GM12801 (cell line): Measurements from ENCODE around the gene RTN4.

Experiments
- TF ChIP-seq, protein P1 (sequence below): IDR thresholded peaks from one replicate; pipeline ENCODE4 v1.5.1; 2011; ENCODE audit warnings: control low read depth; ENCODE audit not compliant: insufficient read length; ENCODE audit errors: extremely low read depth

The RTN4 gene

DNA sequence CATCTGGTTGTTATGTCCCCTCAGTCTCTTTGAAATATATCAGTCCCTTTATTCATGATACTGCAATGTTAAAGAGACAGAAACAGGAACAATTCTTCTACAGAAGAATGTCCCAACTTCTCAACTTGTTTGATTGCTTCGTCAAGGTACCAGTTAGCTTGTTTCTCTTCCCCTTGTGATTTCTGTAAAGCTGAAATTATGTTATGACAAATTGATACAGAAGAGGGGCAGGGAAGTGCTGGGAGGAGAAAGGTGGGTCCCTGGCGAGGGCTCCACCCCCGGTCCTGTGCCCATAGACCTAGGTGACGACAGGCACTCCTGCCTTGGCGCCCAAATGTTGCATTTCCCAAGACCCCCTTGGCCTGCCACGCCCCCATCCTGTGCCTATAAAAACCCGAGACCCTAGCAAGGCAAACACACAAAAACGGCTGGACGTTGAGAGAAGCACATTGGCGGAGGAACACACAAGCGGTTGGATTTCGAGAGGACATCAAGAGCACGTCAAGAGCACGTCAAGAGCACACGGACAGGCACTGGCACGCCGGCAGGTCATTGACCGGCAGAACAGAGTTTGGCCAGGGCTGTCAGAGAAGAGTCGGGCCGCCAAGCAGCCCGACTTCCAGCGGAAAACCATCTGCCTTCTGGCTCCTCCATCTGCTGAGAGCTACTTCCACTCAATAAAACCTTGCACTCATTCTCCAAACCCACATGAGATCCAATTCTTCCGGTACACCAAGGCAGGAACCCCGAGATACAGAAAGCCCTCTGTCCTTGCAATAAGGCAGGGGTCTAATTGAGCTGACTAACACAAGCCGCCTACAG is 11.5 kb upstream of the RTN4 start:
- TF ChIP-seq, protein P1, sequence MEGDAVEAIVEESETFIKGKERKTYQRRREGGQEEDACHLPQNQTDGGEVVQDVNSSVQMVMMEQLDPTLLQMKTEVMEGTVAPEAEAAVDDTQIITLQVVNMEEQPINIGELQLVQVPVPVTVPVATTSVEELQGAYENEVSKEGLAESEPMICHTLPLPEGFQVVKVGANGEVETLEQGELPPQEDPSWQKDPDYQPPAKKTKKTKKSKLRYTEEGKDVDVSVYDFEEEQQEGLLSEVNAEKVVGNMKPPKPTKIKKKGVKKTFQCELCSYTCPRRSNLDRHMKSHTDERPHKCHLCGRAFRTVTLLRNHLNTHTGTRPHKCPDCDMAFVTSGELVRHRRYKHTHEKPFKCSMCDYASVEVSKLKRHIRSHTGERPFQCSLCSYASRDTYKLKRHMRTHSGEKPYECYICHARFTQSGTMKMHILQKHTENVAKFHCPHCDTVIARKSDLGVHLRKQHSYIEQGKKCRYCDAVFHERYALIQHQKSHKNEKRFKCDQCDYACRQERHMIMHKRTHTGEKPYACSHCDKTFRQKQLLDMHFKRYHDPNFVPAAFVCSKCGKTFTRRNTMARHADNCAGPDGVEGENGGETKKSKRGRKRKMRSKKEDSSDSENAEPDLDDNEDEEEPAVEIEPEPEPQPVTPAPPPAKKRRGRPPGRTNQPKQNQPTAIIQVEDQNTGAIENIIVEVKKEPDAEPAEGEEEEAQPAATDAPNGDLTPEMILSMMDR, result no peak

DNA sequence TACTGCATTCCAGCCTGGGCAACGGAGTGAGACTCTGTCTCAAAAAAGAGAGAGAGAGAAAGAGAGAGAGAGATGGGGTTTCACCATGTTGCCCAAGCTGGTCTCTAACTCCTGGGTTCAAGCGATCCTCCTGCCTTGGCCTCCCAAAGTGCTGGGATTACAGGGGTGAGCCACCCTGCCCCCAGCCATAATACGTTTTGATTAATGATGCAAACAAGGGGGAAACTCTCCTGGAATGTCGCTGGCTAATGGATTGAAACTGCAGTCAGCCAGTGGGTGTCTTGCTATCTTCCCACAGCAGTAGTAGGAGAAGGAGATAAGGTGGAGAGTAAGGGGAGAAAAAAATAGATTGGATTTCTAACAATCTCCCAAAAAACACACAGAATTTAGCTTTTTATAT is 9.5 kb upstream of the RTN4 start:
- TF ChIP-seq, protein P1, result no peak

DNA sequence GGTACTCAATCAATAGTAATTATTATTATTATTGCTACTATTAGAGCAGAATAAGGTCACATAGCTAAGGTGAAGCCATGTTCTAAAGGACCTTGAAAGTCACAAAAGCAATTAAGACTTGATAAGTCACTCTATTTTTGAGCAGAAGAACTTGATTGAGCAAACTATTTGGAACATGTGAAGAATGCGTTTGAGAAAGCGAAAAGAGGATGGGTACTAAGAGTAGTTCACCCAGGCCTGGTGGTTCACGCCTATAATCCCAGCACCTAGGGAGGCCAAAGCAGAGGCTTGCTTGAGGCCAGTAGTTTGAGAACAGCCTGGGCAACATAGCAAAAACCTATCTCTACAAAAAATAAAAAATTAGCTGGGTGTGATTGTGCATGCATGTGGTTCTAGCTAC is 7.2 kb upstream of the RTN4 start:
- TF ChIP-seq, protein P1, result no peak

DNA sequence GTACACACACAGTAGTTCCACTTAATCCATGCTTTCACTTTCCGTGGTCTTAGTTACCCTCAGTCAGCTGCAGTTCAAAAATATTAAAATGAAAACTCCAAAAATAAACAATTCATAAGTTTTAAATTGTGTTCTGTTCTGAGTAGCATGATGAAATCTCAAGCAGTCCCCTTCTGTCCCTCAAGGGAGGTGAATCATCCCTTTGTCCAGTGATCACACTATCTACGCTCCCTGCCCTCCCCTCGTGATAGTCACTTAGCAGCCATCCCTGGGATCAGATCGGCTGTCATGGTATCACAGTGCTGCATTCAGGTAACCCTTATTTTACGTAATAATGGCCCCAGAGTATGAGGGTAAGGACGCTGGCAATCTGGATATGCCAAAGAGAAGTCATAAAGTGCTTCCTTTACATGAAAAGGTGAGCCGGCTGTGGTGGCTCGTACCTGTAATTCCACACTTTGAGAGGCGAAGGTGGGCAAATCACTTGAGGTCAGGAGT is 5.8 kb upstream of the RTN4 start:
- TF ChIP-seq, protein P1, result no peak

DNA sequence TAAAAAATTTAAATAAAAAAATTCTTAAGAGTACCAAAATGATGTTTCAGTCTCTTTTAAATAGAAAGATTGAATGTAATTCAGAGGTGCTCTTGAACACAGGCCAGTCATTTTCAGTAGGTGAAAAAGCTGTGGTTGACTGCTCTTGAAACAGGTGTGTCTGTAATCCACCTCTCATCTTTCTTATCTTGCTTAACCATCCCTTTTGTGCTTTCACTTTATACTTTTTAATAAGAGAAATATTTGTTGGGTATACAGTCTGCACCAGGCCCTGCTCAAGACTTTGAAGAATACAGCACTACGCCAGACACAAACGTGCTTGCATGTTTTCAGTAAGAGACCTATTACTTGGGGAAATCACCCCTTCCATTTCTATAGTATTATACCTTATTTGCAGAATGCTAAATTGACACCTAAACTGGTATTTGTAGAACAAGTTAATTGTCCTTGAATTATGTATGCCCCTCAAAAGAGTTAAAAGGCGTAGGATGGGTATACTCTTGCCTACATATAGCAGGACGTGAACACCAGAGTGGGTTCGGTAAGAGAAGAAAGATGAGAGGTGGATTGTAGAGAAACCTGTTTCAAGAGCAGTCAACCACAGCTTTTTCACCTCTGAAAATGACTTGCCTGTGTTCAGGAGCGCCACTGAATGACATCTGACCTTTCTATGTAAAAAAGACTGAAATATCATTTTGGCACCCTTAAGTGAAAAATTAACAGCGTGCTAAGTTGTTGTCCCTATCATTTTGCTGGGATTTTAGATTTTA is 4.0 kb upstream of the RTN4 start:
- TF ChIP-seq, protein P1, result no peak

DNA sequence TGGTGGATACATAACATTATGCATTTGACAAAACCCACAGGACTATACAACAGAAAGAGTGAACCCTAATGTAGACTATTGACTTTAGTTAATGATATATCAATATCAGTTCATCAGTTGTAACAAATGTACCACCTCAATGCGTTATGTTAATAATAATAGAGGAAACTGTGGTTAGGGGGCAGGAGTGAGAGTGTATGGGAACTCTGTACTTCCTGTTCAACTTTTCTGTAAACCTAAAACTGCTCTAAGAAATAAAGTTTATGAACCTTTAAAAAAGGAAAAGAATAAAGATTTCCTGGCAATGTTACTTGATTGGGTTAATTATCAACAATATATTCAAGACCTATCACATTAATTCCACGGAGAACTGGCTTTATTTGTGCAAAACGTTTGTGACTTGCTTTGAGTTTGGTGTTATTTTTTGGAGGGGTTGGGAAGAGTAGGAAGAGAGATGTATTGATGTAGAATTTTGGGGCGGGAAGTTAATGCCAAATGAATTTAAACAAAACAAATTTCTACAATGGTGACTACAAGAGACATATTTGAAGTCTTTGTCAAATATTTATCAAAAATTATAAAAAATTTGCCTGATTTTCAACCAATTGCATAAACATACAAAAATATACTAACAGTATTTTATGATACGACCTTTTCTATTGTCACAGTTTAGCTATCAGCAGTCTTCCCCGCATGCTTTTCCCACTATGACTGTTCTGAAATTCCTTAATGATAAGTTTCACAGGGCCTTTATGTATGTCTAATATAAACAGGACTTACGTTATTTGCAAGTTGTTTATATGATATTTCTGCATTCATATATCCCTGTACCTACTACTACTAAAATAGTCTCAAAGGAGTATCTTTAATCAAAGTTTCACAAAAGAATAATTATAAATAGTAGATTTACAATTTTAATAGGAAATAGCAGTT is 2.1 kb upstream of the RTN4 start:
- TF ChIP-seq, protein P1, result no peak
